ENCODE results near the gene SPG21.

DNA sequence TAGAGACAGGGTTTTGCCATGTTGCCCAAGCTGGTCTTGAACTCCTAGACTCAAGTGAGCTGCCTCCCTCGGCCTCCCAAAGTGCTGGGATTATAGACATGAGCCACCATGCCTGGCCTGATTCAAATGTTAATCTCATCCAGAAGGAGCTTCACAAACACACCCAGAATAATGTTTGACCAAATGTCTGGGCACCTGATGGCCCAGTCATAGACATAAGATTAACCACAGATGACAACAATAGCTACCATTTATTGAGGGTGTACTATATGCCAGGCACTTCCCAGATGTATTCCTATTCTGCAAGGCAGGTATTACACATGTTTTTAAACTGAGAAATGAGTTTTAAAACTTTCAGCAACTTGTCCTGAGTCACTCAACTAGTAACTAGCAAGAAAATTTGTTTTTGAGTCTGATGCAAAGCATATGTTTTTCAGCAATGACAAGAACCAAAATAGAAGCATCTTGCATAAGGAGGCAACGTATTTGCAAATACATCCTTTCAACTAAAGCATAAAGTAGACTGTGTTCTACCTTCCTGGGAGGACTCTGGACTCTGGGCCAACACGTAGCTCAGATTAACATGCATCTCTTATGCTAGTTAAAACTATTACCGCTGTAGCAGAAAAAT lies 8.1 kb upstream of the SPG21 start:
- TF ChIP-seq, protein P1, sequence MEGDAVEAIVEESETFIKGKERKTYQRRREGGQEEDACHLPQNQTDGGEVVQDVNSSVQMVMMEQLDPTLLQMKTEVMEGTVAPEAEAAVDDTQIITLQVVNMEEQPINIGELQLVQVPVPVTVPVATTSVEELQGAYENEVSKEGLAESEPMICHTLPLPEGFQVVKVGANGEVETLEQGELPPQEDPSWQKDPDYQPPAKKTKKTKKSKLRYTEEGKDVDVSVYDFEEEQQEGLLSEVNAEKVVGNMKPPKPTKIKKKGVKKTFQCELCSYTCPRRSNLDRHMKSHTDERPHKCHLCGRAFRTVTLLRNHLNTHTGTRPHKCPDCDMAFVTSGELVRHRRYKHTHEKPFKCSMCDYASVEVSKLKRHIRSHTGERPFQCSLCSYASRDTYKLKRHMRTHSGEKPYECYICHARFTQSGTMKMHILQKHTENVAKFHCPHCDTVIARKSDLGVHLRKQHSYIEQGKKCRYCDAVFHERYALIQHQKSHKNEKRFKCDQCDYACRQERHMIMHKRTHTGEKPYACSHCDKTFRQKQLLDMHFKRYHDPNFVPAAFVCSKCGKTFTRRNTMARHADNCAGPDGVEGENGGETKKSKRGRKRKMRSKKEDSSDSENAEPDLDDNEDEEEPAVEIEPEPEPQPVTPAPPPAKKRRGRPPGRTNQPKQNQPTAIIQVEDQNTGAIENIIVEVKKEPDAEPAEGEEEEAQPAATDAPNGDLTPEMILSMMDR (IDR thresholded peaks at IDR 0.05), result no peak
- TF ChIP-seq POLR2A (IDR thresholded peaks at IDR 0.05) (no peak), POLR2AphosphoS5 (IDR thresholded peaks at IDR 0.05) (no peak), EP300 (IDR thresholded peaks at IDR 0.05) (no peak)

Measured in stomach (tissue), 4 donors.